ENCODE results near the gene DNM3.

GRCh38 chr1:172446547-172446946 lies 605.2 kb downstream of the DNM3 start:
- no peak for TF ChIP-seq CTCF (IDR thresholded peaks at IDR 0.05)
- no peak for TF ChIP-seq EZH2 (IDR thresholded peaks at IDR 0.05; ENCODE audit: borderline replicate concordance, insufficient read depth, low read depth, low read length, poor library complexity, severe bottlenecking)
